Central memory CD8-positive, alpha-beta T cell (primary cell): ENCODE data around the gene EZR.

Source experiments
- ATAC-seq: fragments of 150-1000 bp; cut with Tn5 transposase; replicated peaks from 2 replicates; pipeline ENCODE4 v1.10.0; 2022; ENCODE audit warnings: mild to moderate bottlenecking, moderate FRiP score, moderate number of reproducible peaks; ENCODE audit not compliant: poor library complexity, severe bottlenecking; ENCODE audit errors: extremely low read depth
- DNase-seq, 2 donors: peaks; one replicate each; pipeline ENCODE4 v3.0.0; 2021; ENCODE audit warnings: low spot score in 2 of 2
- H3K27ac Mint-ChIP-seq: one replicate; pipeline ENCODE4 v1.8.0; 2022; ENCODE audit warnings: low read depth, mild to moderate bottlenecking, moderate library complexity, mixed read lengths
- H3K27me3 Mint-ChIP-seq: one replicate; pipeline ENCODE4 v1.8.0; 2022; ENCODE audit warnings: mixed read lengths
- H3K36me3 Mint-ChIP-seq: one replicate; pipeline ENCODE4 v1.8.0; 2022; ENCODE audit warnings: mild to moderate bottlenecking, moderate library complexity, mixed read lengths; ENCODE audit not compliant: insufficient read depth
- H3K4me1 Mint-ChIP-seq: one replicate; pipeline ENCODE4 v1.8.0; 2022; ENCODE audit warnings: mixed read lengths
- H3K4me3 Mint-ChIP-seq: one replicate; pipeline ENCODE4 v1.8.0; 2022; ENCODE audit warnings: mild to moderate bottlenecking, moderate library complexity, mixed read lengths
- H3K9me3 Mint-ChIP-seq: one replicate; pipeline ENCODE4 v1.8.0; 2022; ENCODE audit warnings: mixed read lengths

EZR gene

GRCh38 chr6:158772851-158773371 is 46.3 kb downstream of the EZR start:
- peak overlapping the region; percentile 93 for H3K27ac Mint-ChIP-seq
- no peaks in the 10 kb centered on the region for H3K9me3 Mint-ChIP-seq
- H3K4me1 Mint-ChIP-seq: peaks cover 69% of the 10 kb centered on the region
- ATAC-seq: no peak
- DNase-seq: no peak
- H3K27me3 Mint-ChIP-seq: no peaks in the 10 kb centered on the region
- H3K4me3 Mint-ChIP-seq: peak overlapping the region; percentile 59
- peaks cover 94% of the 10 kb centered on the region for H3K36me3 Mint-ChIP-seq

DNA sequence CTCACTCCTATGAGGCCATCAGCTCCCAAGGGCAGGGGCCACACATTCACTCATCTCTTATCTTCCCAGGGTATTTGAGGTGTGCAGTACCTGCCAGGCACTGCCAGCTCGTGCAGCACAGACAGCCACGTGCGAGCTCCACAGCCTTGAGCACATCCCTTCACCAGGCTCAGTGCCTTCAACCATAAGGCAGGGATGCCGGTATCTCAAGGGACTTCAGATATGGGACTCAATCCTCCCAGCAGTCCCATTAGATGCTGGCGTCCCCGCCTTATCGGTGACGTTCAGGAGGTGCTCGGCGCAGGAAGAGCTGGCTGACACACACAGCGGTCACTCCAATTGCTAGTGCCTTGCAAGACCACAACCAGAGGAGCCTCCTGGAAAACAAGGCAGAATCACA is 47.0 kb downstream of the EZR start:
- H3K27ac Mint-ChIP-seq: peak overlapping the region; percentile 93
- ATAC-seq (no peak), DNase-seq (no peak)
- H3K4me3 Mint-ChIP-seq: peak overlapping the region; percentile 14
- H3K9me3 Mint-ChIP-seq: no peaks in the 10 kb centered on the region
- peaks cover 96% of the 10 kb centered on the region for H3K36me3 Mint-ChIP-seq
- H3K27me3 Mint-ChIP-seq: no peaks in the 10 kb centered on the region
- H3K4me1 Mint-ChIP-seq: peaks cover 65% of the 10 kb centered on the region

GRCh38 chr6:158771399-158772152 is 47.6 kb downstream of the EZR start:
- Mint-ChIP-seq H3K4me1 (peaks cover 59% of the 10 kb centered on the region), H3K4me3 (peak overlapping the region; percentile 14), H3K36me3 (peaks cover 96% of the 10 kb centered on the region), H3K27ac (peak overlapping the region; percentile 93), H3K27me3 (no peaks in the 10 kb centered on the region), H3K9me3 (no peaks in the 10 kb centered on the region)
- ATAC-seq: no peak
- DNase-seq: no peak

- peak overlapping the region; percentile 93 for H3K27ac Mint-ChIP-seq
- no peak overlapping the region for H3K4me3 Mint-ChIP-seq
- no peak for ATAC-seq
- no peaks in the 10 kb centered on the region for H3K9me3 Mint-ChIP-seq
- peaks cover 57% of the 10 kb centered on the region for H3K4me1 Mint-ChIP-seq
- H3K27me3 Mint-ChIP-seq: no peaks in the 10 kb centered on the region
- DNase-seq: no peak
- H3K36me3 Mint-ChIP-seq: peaks cover 94% of the 10 kb centered on the region
These were observed 48.4 kb downstream of the EZR start for GRCh38 chr6:158770533-158771330.

DNA sequence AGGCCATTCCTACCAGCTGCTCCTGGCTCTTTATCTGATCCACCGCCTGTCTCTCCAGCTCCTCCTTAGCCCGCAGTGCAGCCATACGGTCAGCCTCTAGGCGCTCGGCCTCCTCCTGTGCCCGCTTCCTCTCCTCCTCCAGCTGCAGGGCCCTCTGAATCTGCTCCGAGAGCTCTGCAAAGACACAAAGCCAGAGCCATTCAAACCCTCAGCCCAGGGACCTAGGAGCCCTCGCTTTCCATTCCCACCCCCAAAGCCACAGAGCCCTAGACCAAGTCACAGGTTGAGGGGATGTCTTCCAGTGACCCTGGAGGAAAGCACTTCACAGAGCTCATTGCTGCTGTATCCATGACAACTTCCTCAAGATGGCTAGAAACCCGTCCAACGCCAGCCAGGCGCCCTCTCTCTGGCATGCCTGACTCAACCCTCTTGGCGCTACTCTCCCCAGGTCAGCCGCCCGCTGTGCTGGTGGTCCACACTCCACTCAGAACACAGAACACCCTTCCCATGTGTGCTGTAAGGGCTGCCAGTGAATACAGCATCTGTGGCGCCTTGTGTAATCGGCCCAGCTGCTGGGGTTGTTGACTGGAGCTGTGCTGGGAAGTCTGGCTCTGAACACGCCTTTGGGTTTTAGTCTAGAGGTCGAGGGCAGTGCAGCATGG is 49.3 kb downstream of the EZR start:
- peak overlapping the region; percentile 45 for H3K4me3 Mint-ChIP-seq
- H3K9me3 Mint-ChIP-seq: no peaks in the 10 kb centered on the region
- peaks cover 57% of the 10 kb centered on the region for H3K4me1 Mint-ChIP-seq
- no peak for DNase-seq
- no peak for ATAC-seq
- peak overlapping the region; percentile 93 for H3K27ac Mint-ChIP-seq
- H3K36me3 Mint-ChIP-seq: peaks cover 94% of the 10 kb centered on the region
- no peaks in the 10 kb centered on the region for H3K27me3 Mint-ChIP-seq

- H3K4me3 Mint-ChIP-seq: peak overlapping the region; percentile 45
- peaks cover 94% of the 10 kb centered on the region for H3K36me3 Mint-ChIP-seq
These were observed 49.9 kb downstream of the EZR start for GRCh38 chr6:158769234-158769770.

DNA sequence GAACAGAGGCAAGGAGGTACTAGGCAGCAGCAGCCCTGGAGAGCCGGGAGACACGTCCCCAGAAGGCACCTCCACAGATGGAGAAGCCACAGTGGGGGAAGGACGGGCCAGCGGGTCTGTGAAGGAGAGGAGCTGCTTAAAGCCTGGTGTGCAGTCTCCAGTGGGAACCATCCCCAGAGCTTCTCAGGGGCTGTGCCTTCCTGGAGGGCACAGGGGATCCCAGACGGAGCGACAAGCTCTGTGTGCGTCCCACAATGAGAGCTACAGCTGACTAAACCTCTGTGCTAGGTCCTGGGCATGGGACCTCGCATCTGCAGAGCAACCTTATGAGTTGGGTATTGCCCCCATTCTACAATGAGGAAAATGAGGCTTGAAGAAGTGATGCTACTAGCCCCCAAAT is 50.7 kb downstream of the EZR start:
- H3K4me1 Mint-ChIP-seq: peaks cover 43% of the 10 kb centered on the region

More at GRCh38 chr6:158769234-158769770, 49.9 kb downstream of the EZR start:
- Mint-ChIP-seq H3K27ac (peak overlapping the region; percentile 93), H3K4me1 (peaks cover 52% of the 10 kb centered on the region), H3K27me3 (no peaks in the 10 kb centered on the region), H3K9me3 (no peaks in the 10 kb centered on the region)
- DNase-seq: no peak
- ATAC-seq: no peak

DNA sequence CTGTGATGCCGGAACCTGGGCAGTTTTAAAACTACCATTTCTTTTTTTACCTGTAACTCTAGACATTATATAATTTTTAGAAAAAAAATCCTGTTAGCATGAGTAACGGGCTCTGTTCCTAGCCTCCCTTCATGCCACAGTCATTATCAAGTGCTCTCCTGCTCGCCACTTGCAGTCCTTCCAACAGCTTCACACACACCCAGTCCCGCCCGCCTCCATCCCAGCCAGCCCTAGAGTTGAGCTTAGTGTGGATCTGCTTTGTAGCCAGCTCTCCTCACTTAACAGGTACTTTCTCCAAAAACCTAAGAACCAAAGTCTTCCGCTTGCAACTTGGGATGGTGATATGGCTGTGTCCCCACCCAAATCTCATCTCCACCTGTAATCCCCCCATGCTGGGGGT is 51.5 kb downstream of the EZR start:
- no peak for DNase-seq
- no peak for ATAC-seq
- no peaks in the 10 kb centered on the region for H3K27me3 Mint-ChIP-seq
- H3K27ac Mint-ChIP-seq: peak overlapping the region; percentile 93
- H3K4me1 Mint-ChIP-seq: peaks cover 36% of the 10 kb centered on the region
- H3K9me3 Mint-ChIP-seq: no peaks in the 10 kb centered on the region
- peaks cover 87% of the 10 kb centered on the region for H3K36me3 Mint-ChIP-seq
- H3K4me3 Mint-ChIP-seq: peak overlapping the region; percentile 18

More for the DNA sequence above, 50.7 kb downstream of the EZR start:
- ATAC-seq (no peak), DNase-seq (no peak)
- H3K27ac Mint-ChIP-seq: peak overlapping the region; percentile 93
- peaks cover 92% of the 10 kb centered on the region for H3K36me3 Mint-ChIP-seq
- H3K4me3 Mint-ChIP-seq: no peak overlapping the region
- H3K9me3 Mint-ChIP-seq: no peaks in the 10 kb centered on the region
- H3K27me3 Mint-ChIP-seq: no peaks in the 10 kb centered on the region

GRCh38 chr6:158766621-158767455 is 52.3 kb downstream of the EZR start:
- Mint-ChIP-seq H3K4me3 (peak overlapping the region; percentile 18), H3K27me3 (no peaks in the 10 kb centered on the region), H3K9me3 (no peaks in the 10 kb centered on the region), H3K36me3 (peaks cover 89% of the 10 kb centered on the region), H3K4me1 (peaks cover 28% of the 10 kb centered on the region), H3K27ac (peak overlapping the region; percentile 93)
- ATAC-seq: no peak
- DNase-seq: no peak

- no peak overlapping the region for H3K4me3 Mint-ChIP-seq
- peaks cover 86% of the 10 kb centered on the region for H3K36me3 Mint-ChIP-seq
These were observed 53.6 kb downstream of the EZR start for GRCh38 chr6:158765499-158766068.

DNA sequence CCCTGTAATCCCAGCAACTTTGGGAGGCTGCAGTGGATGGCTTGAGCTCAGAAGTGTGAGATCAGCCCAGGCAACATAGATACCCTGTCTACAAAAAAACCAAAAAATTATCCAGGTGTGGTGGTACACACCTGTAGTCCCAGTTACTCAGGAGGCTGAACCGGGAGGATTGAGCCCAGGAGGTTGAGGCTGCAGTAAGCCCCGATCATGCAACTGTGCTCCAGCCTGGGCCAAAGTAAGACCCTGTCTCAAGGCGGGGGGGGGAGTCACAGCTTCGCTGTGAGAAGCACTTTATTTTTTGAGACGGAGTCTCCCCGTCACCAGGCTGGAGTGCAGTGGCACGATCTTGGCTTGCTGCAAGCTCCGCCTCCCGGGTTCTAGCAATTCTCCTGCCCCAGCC is 54.2 kb downstream of the EZR start:
- DNase-seq (no peak), ATAC-seq (no peak)
- Mint-ChIP-seq H3K27ac (peak overlapping the region; percentile 19), H3K4me3 (peak overlapping the region; percentile 6), H3K36me3 (peaks cover 79% of the 10 kb centered on the region), H3K27me3 (no peaks in the 10 kb centered on the region), H3K4me1 (peaks cover 17% of the 10 kb centered on the region), H3K9me3 (no peaks in the 10 kb centered on the region)

More at GRCh38 chr6:158765499-158766068, 53.6 kb downstream of the EZR start:
- no peaks in the 10 kb centered on the region for H3K27me3 Mint-ChIP-seq
- H3K27ac Mint-ChIP-seq: no peak overlapping the region
- DNase-seq: no peak
- peaks cover 19% of the 10 kb centered on the region for H3K4me1 Mint-ChIP-seq
- no peaks in the 10 kb centered on the region for H3K9me3 Mint-ChIP-seq
- no peak for ATAC-seq
